LoVo (cell line): ENCODE results near the gene MDFI.
A peak's percentile ranks its signal among the peaks of the same experiment; 100 is the strongest.

ENCODE experiments used
- DNase-seq: peaks from one replicate; pipeline ENCODE4 v3.0.0-alpha.2; 2016; ENCODE audit warnings: low spot score

MDFI gene

GRCh38 chr6:41672816-41673703 is 34.8 kb downstream of the MDFI start:
- DNase-seq: no peak

- DNase-seq: no peak
Measured at GRCh38 chr6:41673704-41674000, 35.4 kb downstream of the MDFI start.

GRCh38 chr6:41674231-41675000 is 36.1 kb downstream of the MDFI start:
- DNase-seq: no peak

GRCh38 chr6:41675176-41675775 is 37.0 kb downstream of the MDFI start:
- DNase-seq: no peak

DNA sequence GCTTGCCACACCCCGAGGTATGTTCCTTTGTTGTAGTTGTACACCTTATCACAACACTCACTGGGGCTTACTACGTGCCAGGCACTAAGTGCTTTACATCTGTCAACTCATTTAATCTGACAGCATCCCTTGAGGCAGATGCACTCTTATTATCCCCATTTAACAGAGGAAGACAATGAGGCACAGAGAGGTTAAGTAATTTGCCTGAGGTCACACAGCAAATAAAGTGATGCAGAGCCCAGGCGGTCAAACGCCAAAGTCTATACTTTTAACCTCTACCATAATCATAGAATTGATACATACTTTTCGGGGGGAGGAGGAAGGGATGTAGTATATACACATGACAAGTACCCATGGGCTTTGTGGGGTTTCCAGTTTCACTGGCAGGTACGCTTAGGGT is 37.7 kb downstream of the MDFI start:
- no peak for DNase-seq

DNA sequence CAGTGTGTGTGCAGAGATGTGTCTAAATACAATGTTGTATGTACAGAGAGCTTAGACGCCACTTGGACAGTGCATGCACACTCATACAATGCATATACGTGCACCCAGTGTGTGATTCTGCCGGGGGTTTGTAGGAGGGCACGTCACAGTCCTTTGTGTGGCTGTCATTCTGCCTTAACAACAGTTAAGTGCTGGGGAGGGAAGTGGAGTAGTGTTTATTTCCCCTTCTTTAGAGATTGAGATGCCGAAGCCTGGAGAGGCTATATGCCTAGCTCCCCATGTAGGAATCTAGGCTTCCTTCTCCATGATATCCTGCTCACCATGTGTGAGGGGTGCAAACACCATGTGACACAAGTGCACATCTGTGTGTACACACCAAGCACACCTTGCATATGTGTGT is 38.2 kb downstream of the MDFI start:
- DNase-seq: no peak

- DNase-seq: no peak
Measured at GRCh38 chr6:41677124-41677921, 39.1 kb downstream of the MDFI start.

GRCh38 chr6:41678511-41679084 is 40.3 kb downstream of the MDFI start:
- no peak for DNase-seq

DNA sequence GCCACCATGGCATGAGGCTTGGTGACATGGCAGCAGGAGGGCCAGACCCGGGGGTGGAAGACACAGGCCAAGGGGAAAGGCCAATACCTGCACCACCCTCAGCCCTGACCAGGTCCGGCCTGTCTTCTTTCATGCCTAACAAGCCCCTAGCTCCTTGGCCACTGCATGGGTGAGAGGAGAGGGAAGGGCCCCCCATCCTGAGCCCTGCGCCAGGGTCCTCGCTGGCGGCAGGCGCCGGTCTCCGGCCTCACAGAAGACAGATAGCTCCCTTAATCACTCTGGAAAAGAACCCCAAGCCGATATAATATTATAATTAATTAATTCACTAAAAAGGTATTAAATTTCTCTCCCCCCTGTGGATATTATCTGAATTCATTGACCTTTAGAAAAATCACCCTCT is 41.4 kb downstream of the MDFI start:
- DNase-seq: no peak

- DNase-seq: no peak
Measured at GRCh38 chr6:41680182-41680965, 42.1 kb downstream of the MDFI start.

- DNase-seq: peak; percentile 80
Measured at GRCh38 chr6:41682056-41682477, 43.8 kb downstream of the MDFI start.

GRCh38 chr6:41682497-41683272 is 44.4 kb downstream of the MDFI start:
- DNase-seq: no peak

- no peak for DNase-seq
Measured at GRCh38 chr6:41683273-41683522, 44.9 kb downstream of the MDFI start.

- DNase-seq: peak; percentile 63
Measured at GRCh38 chr6:41683523-41684310, 45.4 kb downstream of the MDFI start.

DNA sequence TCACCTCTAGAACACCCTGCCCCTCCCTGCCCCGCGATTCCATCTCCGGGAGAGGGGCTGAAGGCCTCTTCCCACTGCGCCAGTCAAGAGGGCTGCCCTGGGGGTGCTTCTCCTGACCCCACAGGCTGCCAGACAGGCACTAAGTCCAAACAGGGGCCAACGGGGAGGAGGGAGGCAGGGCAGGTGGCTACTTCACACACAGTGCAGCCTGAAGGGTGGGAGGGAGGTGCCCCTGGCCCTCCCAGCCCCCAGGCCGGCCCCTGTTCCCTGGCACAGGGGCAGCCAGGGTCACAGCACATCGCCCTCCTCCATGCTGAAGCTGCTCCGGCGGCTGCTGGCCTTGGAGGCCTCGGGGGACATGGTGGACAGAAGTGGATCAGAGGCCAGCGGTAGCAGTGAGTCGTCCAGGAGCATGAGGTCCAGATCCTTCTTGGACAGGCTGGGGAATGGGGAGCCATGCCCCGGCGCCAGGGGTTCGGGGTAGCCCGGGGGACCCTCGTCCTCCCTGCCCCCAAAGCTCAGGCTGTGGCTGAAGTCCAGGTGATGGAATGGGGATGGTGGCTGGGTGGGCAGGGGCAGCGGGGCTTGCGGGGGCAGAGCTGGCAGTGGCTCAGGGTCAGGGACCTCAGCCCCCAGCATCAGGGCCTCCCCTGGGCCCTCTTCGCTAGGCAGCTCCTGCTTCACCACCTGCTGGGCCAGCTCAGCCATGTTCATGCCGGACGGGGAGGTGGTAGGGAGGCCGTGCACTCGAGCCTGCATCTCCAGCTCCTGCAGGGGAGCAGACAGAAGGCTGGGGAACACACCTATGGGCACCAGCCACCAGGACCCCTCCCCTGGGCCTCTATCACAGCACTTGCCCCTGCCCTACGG is 46.3 kb downstream of the MDFI start:
- DNase-seq: no peak

- DNase-seq: no peak
Measured at GRCh38 chr6:41685641-41686380, 47.5 kb downstream of the MDFI start.

DNA sequence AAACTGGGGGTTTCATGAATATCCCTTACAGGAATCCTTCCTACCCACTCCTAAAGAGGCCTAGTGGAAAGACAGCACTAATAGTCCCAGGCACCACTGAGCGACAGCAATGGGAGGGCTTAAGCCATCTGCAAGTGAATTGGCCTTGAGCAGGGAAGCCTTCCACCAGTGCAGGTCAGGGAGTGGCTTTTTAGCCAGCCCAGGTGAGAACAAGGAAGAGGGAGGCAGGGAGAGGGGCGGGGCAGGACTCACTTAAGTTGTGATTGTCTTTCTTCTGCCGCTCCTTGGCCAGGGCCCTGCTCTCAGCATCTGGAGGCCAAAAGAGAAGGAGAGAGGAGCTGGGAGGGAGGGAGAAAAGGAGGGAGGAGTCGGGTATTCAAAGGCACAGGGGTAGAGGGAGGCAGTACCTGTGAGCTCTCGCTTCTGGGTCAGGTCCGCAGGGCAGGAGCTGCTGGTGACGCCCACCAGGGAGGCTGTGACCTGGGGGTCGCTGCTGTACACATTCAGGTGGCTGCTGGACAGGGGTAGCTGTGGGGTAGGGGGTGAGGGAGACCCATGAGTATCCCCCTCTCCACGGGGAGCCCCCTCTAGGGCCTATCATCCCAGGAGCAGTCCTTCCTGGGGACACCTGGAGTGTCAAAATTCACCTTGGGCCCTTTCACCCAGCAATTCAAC is 49.4 kb downstream of the MDFI start:
- DNase-seq: no peak
